ENCODE results near the gene TUSC2.

Gene TUSC2

GRCh38 chr3:50334339-50335075, 6.5 kb upstream of the TUSC2 start:
- TF ChIP-seq CTCF (IDR thresholded peaks at IDR 0.05; ENCODE audit: low read depth, low read length), result no peak
- DNase-seq (ENCODE audit: extremely low read depth, low read depth), result no peak

- no peak for TF ChIP-seq CTCF (IDR thresholded peaks at IDR 0.05; ENCODE audit: low read depth, low read length)
- no peak for DNase-seq (ENCODE audit: extremely low read depth, low read depth)
These were observed 5.8 kb upstream of the TUSC2 start for GRCh38 chr3:50333744-50334328.

- no peak for DNase-seq (ENCODE audit: extremely low read depth, low read depth)
- TF ChIP-seq CTCF (IDR thresholded peaks at IDR 0.05; ENCODE audit: low read depth, low read length), result no peak
These were observed 3.4 kb upstream of the TUSC2 start for GRCh38 chr3:50331364-50331907.

- no peak for TF ChIP-seq CTCF (IDR thresholded peaks at IDR 0.05; ENCODE audit: low read depth, low read length)
- no peak for DNase-seq (ENCODE audit: extremely low read depth, low read depth)
These were observed 2.3 kb upstream of the TUSC2 start for GRCh38 chr3:50330330-50330729.

- TF ChIP-seq CTCF (IDR thresholded peaks at IDR 0.05; ENCODE audit: low read depth, low read length), result no peak
- no peak for DNase-seq (ENCODE audit: extremely low read depth, low read depth)
These were observed 894 bp downstream of the TUSC2 start for GRCh38 chr3:50327129-50327528.

GRCh38 chr3:50326182-50326541, 1.9 kb downstream of the TUSC2 start:
- TF ChIP-seq CTCF (IDR thresholded peaks at IDR 0.05; ENCODE audit: low read depth, low read length), result no peak
- no peak for DNase-seq (ENCODE audit: extremely low read depth, low read depth)

GRCh38 chr3:50325497-50326181, 2.4 kb downstream of the TUSC2 start:
- no peak for DNase-seq (ENCODE audit: extremely low read depth, low read depth)
- TF ChIP-seq CTCF (IDR thresholded peaks at IDR 0.05; ENCODE audit: low read depth, low read length), result no peak

Measured in AG09319 (cell line).